ENCODE measurements around the gene VAMP4. TPM values are rescaled to one million over a fixed set of nuclear protein-coding genes. Genes with fewer than 3 reads are reported as not detected.

VAMP4 gene
- total and polyA plus RNA-seq, 10 of the 15 experiments (the other 5 are each of a cell fraction or from before 2014, with no cell fraction given): 0.90 to 7.9 (median 4.3) TPM

- ChIA-PET SMC1A (ENCODE audit: uncharacterized antibody, unreplicated experiment) (interaction anchor here (1.2 to 8.0 kb wide), 4 partner anchors 55 to 117 kb away, joined by 3 to 49 read pairs (median 4); no protein-coding TSS in a partner anchor), POLR2A (interaction anchor here (1.4 kb wide), 1 partner anchor 68 kb away, joined by 4 read pairs; no protein-coding TSS in a partner anchor), CTCF (interaction anchor here (1.1 to 4.7 kb wide), 3 partner anchors 67 to 227 kb away, joined by 3 to 17 read pairs (median 15); partner anchors contain the start of gene PRRC2C), RAD21 (ENCODE audit: unreplicated experiment) (interaction anchor here (0.7 kb wide), 1 partner anchor 46 kb away, joined by 3 read pairs; no protein-coding TSS in a partner anchor)
- no peak overlapping the region for H3K4me2 ChIP-seq (ENCODE audit: control insufficient read depth, insufficient read depth)
- BruUV-seq (replicated peaks): no TSS peak
- no peaks in the 10 kb centered on the region for H3K36me3 ChIP-seq (ENCODE audit: control insufficient read depth in 2 of 2, insufficient read depth in 2 of 2, low read length in 1 of 2)
- no peak overlapping the region for H3K27ac ChIP-seq (ENCODE audit: control insufficient read depth, insufficient read depth)
- DNase-seq (ENCODE audit: low read depth, low spot score) (no peak), FAIRE-seq (no peak), ATAC-seq (no peak)
- no peak overlapping the region for H3K9ac ChIP-seq (ENCODE audit: control insufficient read depth, insufficient read depth, low read length)
- no peak overlapping the region for H2AFZ ChIP-seq (ENCODE audit: control insufficient read depth, low read depth, low read length)
- no peaks in the 10 kb centered on the region for H3K79me2 ChIP-seq (ENCODE audit: control insufficient read depth, insufficient read depth, low read length)
- H3K9me3 ChIP-seq (replicated peaks; ENCODE audit: control insufficient read depth, insufficient read depth, low read length): no peaks in the 10 kb centered on the region
- no peaks in the 10 kb centered on the region for H4K20me1 ChIP-seq (ENCODE audit: control insufficient read depth, insufficient read depth)
- in situ Hi-C loops (cut with MboI): no loop called here
- H3K27me3 ChIP-seq (replicated peaks in 1 of 2; ENCODE audit: control insufficient read depth in 2 of 2, insufficient read depth in 2 of 2, low read length in 1 of 2): no peaks in the 10 kb centered on the region
- TF ChIP-seq PBX3 (IDR thresholded peaks at IDR 0.05; ENCODE audit: insufficient replicate concordance, low read depth, low read length): no peak
- TF ChIP-seq MEF2B (IDR thresholded peaks at IDR 0.05; ENCODE audit: partially characterized antibody, poor library complexity, severe bottlenecking): no peak
- TF ChIP-seq ATF3 (IDR thresholded peaks at IDR 0.05; ENCODE audit: borderline replicate concordance, extremely low read depth, low read depth, low read length): no peak
- no peak for TF ChIP-seq SREBF1 (IDR thresholded peaks at IDR 0.05; ENCODE audit: low read length)
- no peak for TF ChIP-seq CEBPB (IDR thresholded peaks at IDR 0.05; ENCODE audit: borderline replicate concordance in 1 of 2, low read depth in 2 of 2, low read length in 2 of 2)
- no peak for TF ChIP-seq CTCF (IDR thresholded peaks at IDR 0.05 in 2 of 3, conservative IDR thresholded peaks at IDR 0.05 in 1 of 3; ENCODE audit: control insufficient read depth in 2 of 3, extremely low read depth in 1 of 3, insufficient read depth in 1 of 3, low read depth in 3 of 3, low read length in 3 of 3)
- no peak for TF ChIP-seq MYB (IDR thresholded peaks at IDR 0.05; ENCODE audit: borderline replicate concordance, low read depth, low read length)
- no peak for TF ChIP-seq NR2C1 (IDR thresholded peaks at IDR 0.05)
- TF ChIP-seq RELA (IDR thresholded peaks at IDR 0.05; ENCODE audit: borderline replicate concordance, partially characterized antibody): no peak
- no peaks in the 10 kb centered on the region for H3K4me1 ChIP-seq (ENCODE audit: control insufficient read depth, insufficient read depth, low read length)
- intact Hi-C loops (cut with micrococcal nuclease; ENCODE audit: unreplicated experiment): loop anchor here (10.0 kb wide), 1 partner anchor 228 kb away; the partner anchor contains the start of gene PRRC2C
- WGBS (ENCODE audit: insufficient coverage, insufficient replicate concordance, low lambda C conversion rate, missing lambda C conversion rate): 100% methylated on average over 1 of the region's 1 CpG
- H3K4me3 ChIP-seq: no peak overlapping the region
Measured at GRCh38 chr1:171712341-171712740, 29.5 kb downstream of the VAMP4 start.
